ENCODE results near the gene NQO1. TPM values are rescaled to one million over a fixed set of nuclear protein-coding genes. Genes with fewer than 3 reads are reported as not detected.

The NQO1 gene
- polyA plus RNA-seq, 1 of the 3 experiments (the other 2 are of a cell fraction) = 152 TPM

- H3K4me2 ChIP-seq = peak overlapping the region; percentile 97
- ChIA-PET CTCF (interaction anchor here (1.2 to 3.6 kb wide), 3 partner anchors 15 to 29 kb away, joined by 3 to 19 read pairs (median 6); partner anchors contain the start of gene NOB1), POLR2A (interaction anchor here (1.2 to 3.0 kb wide), 2 partner anchors 30 kb away, joined by 3 to 12 read pairs; partner anchors contain the start of gene NOB1)
- no peak overlapping the region for H2AFZ ChIP-seq (ENCODE audit: low read depth)
- no peaks in the 10 kb centered on the region for H3K27me3 ChIP-seq (ENCODE audit: insufficient read depth)
- no peak overlapping the region for H3K9ac ChIP-seq
- H3K9me2 ChIP-seq = no peaks in the 10 kb centered on the region
- H3K79me2 ChIP-seq (ENCODE audit: insufficient read depth) = peaks cover 69% of the 10 kb centered on the region
- H3K27ac ChIP-seq (ENCODE audit: low read depth in 2 of 2, low read length in 1 of 2) = peak overlapping the region in 1 of 2 experiments; percentile 30; a peak in 1 of 4 replicates
- DNase-seq = no peak
- H3K9me3 ChIP-seq = no peaks in the 10 kb centered on the region
- H3K4me1 ChIP-seq (ENCODE audit: control insufficient read depth in 1 of 2, insufficient read depth in 2 of 2, low read depth in 1 of 2, low read length in 1 of 2) = peaks cover 17 to 18% of the 10 kb centered on the region in 2 experiments; a peak in 3 of 4 replicates
- H3K4me3 ChIP-seq (ENCODE audit: low read depth in 2 of 2, low read length in 1 of 2) = peak overlapping the region in 1 of 2 experiments; percentile 80; a peak in 3 of 4 replicates
- peaks cover 31% of the 10 kb centered on the region for H3F3A ChIP-seq (replicated peaks; ENCODE audit: insufficient read depth)
- H4K20me1 ChIP-seq (ENCODE audit: insufficient read depth) = no peaks in the 10 kb centered on the region
- H3K36me3 ChIP-seq (replicated peaks in 1 of 2; ENCODE audit: control insufficient read depth in 1 of 2, insufficient read depth in 2 of 2, low read length in 1 of 2) = peaks cover 0 to 6% of the 10 kb centered on the region in 2 experiments
- TF ChIP-seq JUND (IDR thresholded peaks at IDR 0.05) = no peak
- TF ChIP-seq FOXJ3 (CRISPR knock-in tag; IDR thresholded peaks at IDR 0.05) = no peak
- TF ChIP-seq NRF1 (IDR thresholded peaks at IDR 0.05; ENCODE audit: low read depth, low read length) = no peak
- no peak for TF ChIP-seq RFX5 (IDR thresholded peaks at IDR 0.05; ENCODE audit: low read length)
- no peak for TF ChIP-seq NFIC (IDR thresholded peaks at IDR 0.05; ENCODE audit: borderline replicate concordance)
- no peak for TF ChIP-seq TAF1 (IDR thresholded peaks at IDR 0.05; ENCODE audit: borderline replicate concordance, low read depth, low read length)
- TF ChIP-seq MEF2A (IDR thresholded peaks at IDR 0.05; ENCODE audit: borderline replicate concordance, low read depth) = no peak
- TF ChIP-seq MAX (IDR thresholded peaks at IDR 0.05; ENCODE audit: low read depth) = no peak
- TF ChIP-seq TCF12 (IDR thresholded peaks at IDR 0.05) = no peak
- TF ChIP-seq GATA2 (CRISPR knock-in tag; IDR thresholded peaks at IDR 0.05) = no peak
- TF ChIP-seq REST (IDR thresholded peaks at IDR 0.05; ENCODE audit: low read depth, low read length) = no peak
- no peak for TF ChIP-seq GABPA (IDR thresholded peaks at IDR 0.05; ENCODE audit: low read depth)
- TF ChIP-seq RAD21 (IDR thresholded peaks at IDR 0.05; ENCODE audit: low read length) = no peak
- no peak for TF ChIP-seq POLR2AphosphoS5 (IDR thresholded peaks at IDR 0.05; ENCODE audit: low read depth, low read length)
- no peak for TF ChIP-seq CTCF (IDR thresholded peaks at IDR 0.05)
- TF ChIP-seq IRF3 (IDR thresholded peaks at IDR 0.05; ENCODE audit: low read depth, low read length) = no peak
- no peak for TF ChIP-seq FOSL2 (IDR thresholded peaks at IDR 0.05; ENCODE audit: borderline replicate concordance, low read depth)
- TF ChIP-seq RCOR1 (IDR thresholded peaks at IDR 0.05; ENCODE audit: low read length) = no peak
- TF ChIP-seq USF2 (IDR thresholded peaks at IDR 0.05; ENCODE audit: borderline replicate concordance, low read depth, low read length) = no peak
- TF ChIP-seq SMC3 (IDR thresholded peaks at IDR 0.05; ENCODE audit: low read depth, low read length) = no peak
- WGBS (ENCODE audit: low lambda C conversion rate) = 69% methylated on average over 6 of the region's 6 CpGs
Measured at GRCh38 chr16:69724981-69725479, 1.3 kb downstream of the NQO1 start.
